Endothelial cell of umbilical vein (primary cell): ENCODE measurements around the gene STX1A. TPM values are rescaled to one million over a fixed set of nuclear protein-coding genes. Genes with fewer than 3 reads are reported as not detected.

Experiments used
- BruUV-seq: library from RNA; stranded (reverse); fragments of 400-500 nt; replicated peaks from 2 replicates; lab custom pipeline; 2021; lab: Mats Ljungman, UMichigan
- CTCF ChIA-PET: fragments of 300-600, 350-600 bp; sonication (Branson Sonifier 250); formaldehyde crosslinking; loops from one replicate; lab custom pipeline; 2021; ENCODE audit warnings: antibody characterized with exemption, inconsistent platforms; lab: Charles Lee
- POLR2A ChIA-PET: fragments of 300-600, 350-600 bp; sonication (Branson Sonifier 250); formaldehyde crosslinking; loops from one replicate; lab custom pipeline; 2021; ENCODE audit warnings: antibody characterized with exemption, inconsistent platforms; lab: Charles Lee
- DNase-seq: peaks from one replicate; pipeline ENCODE4 v3.0.0-alpha.2; 2011; ENCODE audit warnings: low read depth, low spot score
- FAIRE-seq: peaks from 2 replicates; lab custom pipeline; 2011; peaks lifted over from hg19 to GRCh38; lab: Jason Lieb, UNC
- H2AFZ ChIP-seq: 2 replicates; pipeline ENCODE4 v1.6.0; 2012; ENCODE audit warnings: low read depth, low read length, control low read depth, inconsistent platforms
- H3K27ac ChIP-seq: 2 replicates; pipeline ENCODE4 v1.5.1; 2011; ENCODE audit warnings: low read depth, mild to moderate bottlenecking, control low read depth, low read length, moderate library complexity; ENCODE audit not compliant: insufficient read depth
- H3K27me3 ChIP-seq, 2 experiments: 2 replicates each; pipeline versions ENCODE4 v1.6.0 to v1.6.1; 2011; ENCODE audit warnings: low read length in 2 of 2, mixed read lengths in 1 of 2; ENCODE audit not compliant: control insufficient read depth in 2 of 2, insufficient read depth in 2 of 2
- H3K36me3 ChIP-seq, 2 experiments: 2 replicates in 1 of 2; 3 replicates in 1 of 2; pipeline ENCODE4 v1.5.1; 2011; ENCODE audit warnings: low read length in 2 of 2, mild to moderate bottlenecking in 1 of 2, moderate library complexity in 1 of 2; ENCODE audit not compliant: control insufficient read depth in 2 of 2, insufficient read depth in 2 of 2; ENCODE audit errors: extremely low read depth in 1 of 2
- H3K4me1 ChIP-seq: 3 replicates; pipeline ENCODE4 v1.5.1; 2011; ENCODE audit warnings: mild to moderate bottlenecking, low read length; ENCODE audit not compliant: control insufficient read depth, insufficient read depth; ENCODE audit errors: extremely low read depth
- H3K4me2 ChIP-seq: 2 replicates; pipeline ENCODE4 v1.6.1; 2011; ENCODE audit warnings: low read length, control low read depth, mixed read lengths; ENCODE audit not compliant: insufficient read depth
- H3K4me3 ChIP-seq, 3 experiments: fragments of 200-600 bp in 1 of 3; sonication (generic), shearing (Covaris generic) in 1 of 3; replicated peaks in 1 of 3; 2 replicates each; pipeline ENCODE4 v1.5.1; 2011 to 2016; ENCODE audit warnings: control low read depth in 3 of 3, low read length in 3 of 3, mild to moderate bottlenecking in 2 of 3, inconsistent platforms in 1 of 3, low read depth in 1 of 3, moderate library complexity in 1 of 3; ENCODE audit not compliant: insufficient read depth in 1 of 3
- H3K79me2 ChIP-seq: 2 replicates; pipeline ENCODE4 v1.6.0; 2012; ENCODE audit warnings: low read length, inconsistent platforms; ENCODE audit not compliant: control insufficient read depth, insufficient read depth
- H3K9ac ChIP-seq: replicated peaks from 2 replicates; pipeline ENCODE3; 2011; ENCODE audit warnings: low read length, control low read depth; ENCODE audit not compliant: insufficient read depth; ENCODE audit errors: extremely low read depth
- H3K9me1 ChIP-seq: replicated peaks from 3 replicates; pipeline ENCODE4 v1.6.0; 2011; ENCODE audit warnings: mild to moderate bottlenecking, low read length; ENCODE audit not compliant: control insufficient read depth, insufficient read depth; ENCODE audit errors: extremely low read depth
- H3K9me3 ChIP-seq: replicated peaks from 2 replicates; pipeline ENCODE4 v1.5.1; 2012; ENCODE audit warnings: low read length, inconsistent platforms; ENCODE audit not compliant: control insufficient read depth, insufficient read depth
- H4K20me1 ChIP-seq: replicated peaks from 2 replicates; pipeline ENCODE3; 2011; ENCODE audit warnings: mild to moderate bottlenecking, low read length; ENCODE audit not compliant: control insufficient read depth, insufficient read depth; ENCODE audit errors: extremely low read depth
- CTCF ChIP-seq, 2 donors: IDR thresholded peaks; 1 replicate in 1 of 2; 2 replicates in 1 of 2; pipeline ENCODE4 v1.5.1; 2011; ENCODE audit warnings: low read length in 2 of 2, mild to moderate bottlenecking in 2 of 2, moderate library complexity in 2 of 2, control low read depth in 1 of 2, inconsistent platforms in 1 of 2, low read depth in 1 of 2; ENCODE audit not compliant: insufficient read depth in 1 of 2; ENCODE audit errors: extremely low read depth in 1 of 2
- EZH2 ChIP-seq: IDR thresholded peaks from 2 replicates; pipeline ENCODE4 v1.6.1; 2012; ENCODE audit warnings: borderline replicate concordance, low read depth, mild to moderate bottlenecking, moderate library complexity, low read length, inconsistent platforms; ENCODE audit not compliant: severe bottlenecking
- FOS ChIP-seq: IDR thresholded peaks from 2 replicates; pipeline ENCODE4 v1.6.1; 2011; ENCODE audit warnings: mild to moderate bottlenecking, low read length, moderate library complexity, borderline replicate concordance; ENCODE audit not compliant: insufficient read depth
- GATA2 ChIP-seq: IDR thresholded peaks from 2 replicates; pipeline ENCODE4 v1.7.0; 2011; ENCODE audit warnings: low read depth, mild to moderate bottlenecking, moderate library complexity, mixed read lengths, low read length; ENCODE audit not compliant: insufficient read length, insufficient read depth
- JUN ChIP-seq: IDR thresholded peaks from 2 replicates; pipeline ENCODE4 v1.6.1; 2011; ENCODE audit warnings: borderline replicate concordance, low read depth; ENCODE audit not compliant: insufficient read length, insufficient read depth
- MAX ChIP-seq: IDR thresholded peaks from 2 replicates; pipeline ENCODE4 v1.6.1; 2011; ENCODE audit not compliant: insufficient read depth, insufficient read length
- MYC ChIP-seq: IDR thresholded peaks from one replicate; pipeline ENCODE4 v1.6.1; 2011; ENCODE audit warnings: mild to moderate bottlenecking, low read depth, low read length
- POLR2A ChIP-seq: IDR thresholded peaks from 2 replicates; pipeline ENCODE4 v1.6.1; 2012; ENCODE audit warnings: low read depth, mild to moderate bottlenecking, control low read depth, low read length
- POLR2AphosphoS5 ChIP-seq: IDR thresholded peaks from 2 replicates; pipeline ENCODE4 v1.6.1; 2012; ENCODE audit warnings: low read depth, mild to moderate bottlenecking, control low read depth, low read length, moderate library complexity; ENCODE audit not compliant: insufficient read depth
- dilution Hi-C: fragments of 300-500 bp; cut with MboI; formaldehyde crosslinking; loops from one replicate; pipeline ENCODE4 v1.15.0; 2019; ENCODE audit warnings: low sequenced_read_pairs; ENCODE audit not compliant: extremely low pct_ligation_motif_present
- intact Hi-C: fragments of 100-400 bp; cut with micrococcal nuclease; formaldehyde crosslinking; loops from one replicate; pipeline ENCODE4 v1.10.0; 2022
- polyA plus RNA-seq, 4 experiments: library from polyadenylated mRNA; depleted of rRNA in 3 of 4; stranded (reverse) in 3 of 4; unstranded in 1 of 4; fragments of >200 nt; gene quantifications; 2 replicates each; pipeline versions ENCODE4 v1.2.1 to v1.2.3, GENCODE V29; 2011 to 2012; ENCODE audit warnings: missing spikeins in 1 of 4
- total RNA-seq: library from RNA; stranded (reverse); gene quantifications from 2 replicates; pipeline ENCODE4 v1.2.3, GENCODE V29; 2021

The STX1A gene
- total and polyA plus RNA-seq, 2 donors (not counting 3 experiments of a cell fraction or from before 2014, with no cell fraction given), result 13.1 to 20.8 TPM

GRCh38 chr7:73717991-73718405, 1.5 kb downstream of the STX1A start:
- Histone ChIP-seq H3K9me1 (no peaks in the 10 kb centered on the region), H3K4me2 (peak overlapping the region; percentile 48), H4K20me1 (no peaks in the 10 kb centered on the region), H3K79me2 (peaks cover 42% of the 10 kb centered on the region), H3K9ac (peak overlapping the region; percentile 84), H3K27ac (peak overlapping the region; percentile 98), H3K9me3 (no peaks in the 10 kb centered on the region), H2AFZ (no peak overlapping the region), H3K4me1 (peaks cover 35% of the 10 kb centered on the region), H3K36me3 (no peaks in the 10 kb centered on the region), H3K4me3 (peak overlapping the region; percentile 42 to 66 (median 57)), H3K27me3 (no peaks in the 10 kb centered on the region)
- TF ChIP-seq MAX, result no peak
- TF ChIP-seq JUN, result peak; percentile 96
- TF ChIP-seq GATA2, result peak; percentile 49
- peak; percentile 97 for TF ChIP-seq FOS
- TF ChIP-seq MYC, result no peak
- TF ChIP-seq CTCF (IDR thresholded peaks at IDR 0.05; ENCODE audit: extremely low read depth in 1 of 2, insufficient read depth in 1 of 2, low read depth in 1 of 2, low read length in 2 of 2), result no peak
- TF ChIP-seq POLR2AphosphoS5, result peak; percentile 98
- peak; percentile 73 for TF ChIP-seq POLR2A
- no peak for TF ChIP-seq EZH2
- peak; percentile 97 for DNase-seq
- CTCF ChIA-PET, result interaction anchor here (0.7 to 3.4 kb wide), 5 partner anchors 13 to 111 kb away, joined by 3 to 26 read pairs (median 13); no protein-coding TSS in a partner anchor
- FAIRE-seq, result peak; percentile 99
- BruUV-seq, result no TSS peak
- POLR2A ChIA-PET, result no interaction called here
- dilution Hi-C loops, result no loop called here
- intact Hi-C loops, result loop anchor here (1.0 kb wide), 3 partner anchors 11 to 133 kb away; partner anchors contain the start of genes BUD23 and DNAJC30
